HEK293 (cell line): Measurements from ENCODE around the gene OPCML.

ENCODE experiments used
- CTCF ChIA-PET: fragments of 350-600 bp; formaldehyde crosslinking; extraction: SDS; loops from one replicate; lab custom pipeline; 2021; ENCODE audit warnings: antibody characterized with exemption; lab: Yijun Ruan, JAX
- POLR2A ChIA-PET: fragments of 300-600 bp; formaldehyde crosslinking; extraction: SDS; loops from one replicate; lab custom pipeline; 2020; ENCODE audit warnings: antibody characterized with exemption, inconsistent platforms; lab: Yijun Ruan, JAX
- H3K27ac ChIP-seq: fragments of 200-500 bp; sonication (Bioruptor generic); 2 replicates; pipeline ENCODE4 v1.5.1; 2014; ENCODE audit warnings: low read depth, low read length, control low read depth, inconsistent platforms; ENCODE audit errors: extremely low read depth
- H3K36me3 ChIP-seq, 2 experiments: fragments of 200-500 bp in 1 of 2; sonication (Bioruptor generic) in 1 of 2; 1 replicate in 1 of 2; 2 replicates in 1 of 2; pipeline ENCODE4 v1.5.1; 2014 to 2017; ENCODE audit warnings: inconsistent platforms in 2 of 2, low read length in 2 of 2; ENCODE audit not compliant: control insufficient read depth in 2 of 2, insufficient read depth in 1 of 2
- H3K4me1 ChIP-seq: fragments of 200-500 bp; sonication (Bioruptor generic); 2 replicates; pipeline ENCODE4 v1.5.1; 2014; ENCODE audit warnings: mild to moderate bottlenecking, low read length, inconsistent platforms; ENCODE audit not compliant: control insufficient read depth, insufficient read depth
- H3K4me3 ChIP-seq: 2 replicates; pipeline ENCODE4 v1.5.1; 2011; ENCODE audit warnings: low read depth, mild to moderate bottlenecking, control low read depth, low read length, moderate library complexity
- H3K9me3 ChIP-seq: fragments of 200-500 bp; sonication (Bioruptor generic); 2 replicates; pipeline ENCODE4 v1.5.1; 2014; ENCODE audit warnings: low read depth, low read length, inconsistent platforms; ENCODE audit not compliant: control insufficient read depth, insufficient read depth
- REPIN1 ChIP-seq: fragments of 450-650 bp; formaldehyde crosslinking; IDR thresholded peaks from 2 replicates; pipeline ENCODE4 v1.5.1; 2017; ENCODE audit warnings: missing biosample characterization, missing genetic modification characterization, low read depth
- SCRT2 ChIP-seq: fragments of 450-650 bp; formaldehyde crosslinking; IDR thresholded peaks from 2 replicates; pipeline ENCODE4 v1.5.1; 2016; ENCODE audit warnings: missing biosample characterization, missing genetic modification characterization
- WT1 ChIP-seq: fragments of 450-650 bp; formaldehyde crosslinking; IDR thresholded peaks from 2 replicates; pipeline ENCODE4 v1.5.1; 2016; ENCODE audit warnings: missing biosample characterization, missing genetic modification characterization
- ZBTB17 ChIP-seq: fragments of 450-650 bp; formaldehyde crosslinking; IDR thresholded peaks from 2 replicates; pipeline ENCODE4 v1.5.1; 2016; ENCODE audit warnings: missing biosample characterization, missing genetic modification characterization
- ZBTB7A ChIP-seq: fragments of 450-650 bp; formaldehyde crosslinking; IDR thresholded peaks from 2 replicates; pipeline ENCODE4 v1.5.1; 2016; ENCODE audit warnings: low read depth, missing biosample characterization, missing genetic modification characterization
- ZFP3 ChIP-seq: fragments of 450-650 bp; formaldehyde crosslinking; IDR thresholded peaks from 2 replicates; pipeline ENCODE4 v1.5.1; 2016; ENCODE audit warnings: low read depth, missing biosample characterization, missing genetic modification characterization
- ZIC2 ChIP-seq: fragments of 450-650 bp; formaldehyde crosslinking; IDR thresholded peaks from 2 replicates; pipeline ENCODE4 v1.5.1; 2016; ENCODE audit warnings: missing biosample characterization, missing genetic modification characterization
- ZNF2 ChIP-seq: fragments of 450-650 bp; formaldehyde crosslinking; IDR thresholded peaks from 2 replicates; pipeline ENCODE4 v1.5.1; 2016; ENCODE audit warnings: missing biosample characterization, missing genetic modification characterization
- ZNF211 ChIP-seq: fragments of 450-650 bp; formaldehyde crosslinking; IDR thresholded peaks from 2 replicates; pipeline ENCODE4 v1.5.1; 2016; ENCODE audit warnings: low read depth, missing biosample characterization, missing genetic modification characterization
- ZNF221 ChIP-seq: fragments of 450-650 bp; formaldehyde crosslinking; IDR thresholded peaks from 2 replicates; pipeline ENCODE4 v1.5.1; 2017; ENCODE audit warnings: missing biosample characterization, missing genetic modification characterization, borderline replicate concordance
- ZNF239 ChIP-seq: fragments of 450-650 bp; formaldehyde crosslinking; IDR thresholded peaks from 2 replicates; pipeline ENCODE4 v1.5.1; 2016; ENCODE audit warnings: missing biosample characterization, missing genetic modification characterization
- ZNF24 ChIP-seq: fragments of 450-650 bp; formaldehyde crosslinking; IDR thresholded peaks from 2 replicates; pipeline ENCODE4 v1.5.1; 2016; ENCODE audit warnings: missing biosample characterization, missing genetic modification characterization
- ZNF302 ChIP-seq: fragments of 450-650 bp; formaldehyde crosslinking; IDR thresholded peaks from 2 replicates; pipeline ENCODE4 v1.5.1; 2016; ENCODE audit warnings: missing biosample characterization, missing genetic modification characterization, low read depth
- ZNF341 ChIP-seq: fragments of 450-650 bp; formaldehyde crosslinking; IDR thresholded peaks from 2 replicates; pipeline ENCODE4; 2016; ENCODE audit warnings: low read depth, missing biosample characterization, missing genetic modification characterization
- ZNF366 ChIP-seq: fragments of 450-650 bp; formaldehyde crosslinking; conservative IDR thresholded peaks from 2 replicates; pipeline ENCODE4 v1.5.1; 2016; ENCODE audit warnings: missing biosample characterization, missing genetic modification characterization
- ZNF398 ChIP-seq: fragments of 450-650 bp; formaldehyde crosslinking; IDR thresholded peaks from 2 replicates; pipeline ENCODE4 v1.5.1; 2017; ENCODE audit warnings: missing biosample characterization, missing genetic modification characterization
- ZNF514 ChIP-seq: fragments of 450-650 bp; formaldehyde crosslinking; IDR thresholded peaks from 2 replicates; pipeline ENCODE4 v1.5.1; 2016; ENCODE audit warnings: missing biosample characterization, missing genetic modification characterization
- ZNF521 ChIP-seq: fragments of 450-650 bp; formaldehyde crosslinking; IDR thresholded peaks from 2 replicates; pipeline ENCODE4 v1.5.1; 2017; ENCODE audit warnings: missing biosample characterization, mild to moderate bottlenecking, missing genetic modification characterization
- ZNF548 ChIP-seq: fragments of 450-650 bp; formaldehyde crosslinking; IDR thresholded peaks from 2 replicates; pipeline ENCODE4 v1.5.1; 2016; ENCODE audit warnings: missing biosample characterization, missing genetic modification characterization
- ZNF624 ChIP-seq: fragments of 450-650 bp; formaldehyde crosslinking; IDR thresholded peaks from 2 replicates; pipeline ENCODE4 v1.5.1; 2017; ENCODE audit warnings: missing biosample characterization, missing genetic modification characterization
- ZNF626 ChIP-seq: fragments of 450-650 bp; sonication (Bioruptor Pico); formaldehyde crosslinking; IDR thresholded peaks from 2 replicates; pipeline ENCODE4 v1.5.1; 2018; ENCODE audit warnings: missing biosample characterization, missing genetic modification characterization, inconsistent platforms
- ZNF785 ChIP-seq: fragments of 450-650 bp; formaldehyde crosslinking; IDR thresholded peaks from 2 replicates; pipeline ENCODE4 v1.5.1; 2016; ENCODE audit warnings: missing biosample characterization, missing genetic modification characterization
- ZNF791 ChIP-seq: fragments of 450-650 bp; formaldehyde crosslinking; IDR thresholded peaks from 2 replicates; pipeline ENCODE4 v1.5.1; 2016; ENCODE audit warnings: missing biosample characterization, missing genetic modification characterization
- ZNF792 ChIP-seq: fragments of 450-650 bp; formaldehyde crosslinking; IDR thresholded peaks from 2 replicates; pipeline ENCODE4 v1.5.1; 2016; ENCODE audit warnings: missing biosample characterization, missing genetic modification characterization
- ZSCAN18 ChIP-seq: fragments of 450-650 bp; formaldehyde crosslinking; IDR thresholded peaks from 2 replicates; pipeline ENCODE4 v1.5.1; 2016; ENCODE audit warnings: missing biosample characterization, missing genetic modification characterization
- TF ChIP-seq, protein P1 (sequence below): fragments of 450-650 bp; formaldehyde crosslinking; IDR thresholded peaks from 2 replicates; pipeline ENCODE4 v1.5.1; 2016; ENCODE audit warnings: missing biosample characterization, missing genetic modification characterization
- TF ChIP-seq, protein P2 (sequence below): IDR thresholded peaks from 2 replicates; pipeline ENCODE4 v1.6.1; 2011; ENCODE audit warnings: mild to moderate bottlenecking, low read depth, low read length, borderline replicate concordance

Gene OPCML

DNA sequence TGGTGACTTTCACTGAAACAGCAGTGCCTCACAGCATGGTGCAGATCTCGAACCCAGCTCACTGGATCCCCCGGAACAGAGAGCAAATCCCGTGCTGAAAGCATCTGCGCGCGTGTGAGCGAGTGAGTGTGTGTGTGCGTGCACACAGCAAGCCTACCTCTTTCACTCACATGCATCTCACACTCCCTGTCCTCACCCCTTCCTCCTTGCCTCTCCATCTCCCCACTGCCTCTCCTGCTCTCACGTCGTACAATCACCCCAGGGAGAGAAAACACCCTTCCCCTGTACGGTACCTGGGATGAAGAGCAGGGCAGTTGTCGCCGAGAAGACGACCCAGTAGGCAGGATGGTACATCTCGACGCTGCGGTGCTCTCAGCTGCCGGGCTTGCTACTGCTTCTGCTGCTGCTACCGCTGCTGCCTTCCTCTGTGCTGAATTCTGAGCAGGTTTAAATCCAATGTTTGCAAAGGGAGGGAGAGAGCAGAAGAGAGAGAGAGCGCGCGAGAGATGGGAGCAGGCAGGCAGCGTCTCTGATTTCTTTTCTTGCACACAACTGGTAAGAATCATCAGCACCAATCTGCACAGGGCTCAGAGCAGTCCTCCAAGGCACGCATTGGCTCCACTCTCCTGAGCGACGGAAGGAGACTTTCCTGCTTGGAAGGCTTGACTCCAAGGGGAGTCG lies at the start of gene OPCML:
Gene OPCML, minus strand, starts transcription at position 531 of the 681 bp plus-strand sequence.
- Histone ChIP-seq H3K4me1 (no peaks in the 10 kb centered on the region), H3K36me3 (no peaks in the 10 kb centered on the region), H3K9me3 (no peaks in the 10 kb centered on the region), H3K27ac (no peak within 1 kb of the TSS), H3K4me3 (no peak within 1 kb of the TSS)
- CTCF ChIA-PET = interaction anchor here (0.6 kb wide), 1 partner anchor 566 kb away, joined by 4 read pairs; no protein-coding TSS in a partner anchor
- TF ChIP-seq, protein P1, sequence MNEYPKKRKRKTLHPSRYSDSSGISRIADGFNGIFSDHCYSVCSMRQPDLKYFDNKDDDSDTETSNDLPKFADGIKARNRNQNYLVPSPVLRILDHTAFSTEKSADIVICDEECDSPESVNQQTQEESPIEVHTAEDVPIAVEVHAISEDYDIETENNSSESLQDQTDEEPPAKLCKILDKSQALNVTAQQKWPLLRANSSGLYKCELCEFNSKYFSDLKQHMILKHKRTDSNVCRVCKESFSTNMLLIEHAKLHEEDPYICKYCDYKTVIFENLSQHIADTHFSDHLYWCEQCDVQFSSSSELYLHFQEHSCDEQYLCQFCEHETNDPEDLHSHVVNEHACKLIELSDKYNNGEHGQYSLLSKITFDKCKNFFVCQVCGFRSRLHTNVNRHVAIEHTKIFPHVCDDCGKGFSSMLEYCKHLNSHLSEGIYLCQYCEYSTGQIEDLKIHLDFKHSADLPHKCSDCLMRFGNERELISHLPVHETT (tag by site-specific recombination) = no peak
- TF ChIP-seq ZNF398 = no peak
- TF ChIP-seq, protein P2, sequence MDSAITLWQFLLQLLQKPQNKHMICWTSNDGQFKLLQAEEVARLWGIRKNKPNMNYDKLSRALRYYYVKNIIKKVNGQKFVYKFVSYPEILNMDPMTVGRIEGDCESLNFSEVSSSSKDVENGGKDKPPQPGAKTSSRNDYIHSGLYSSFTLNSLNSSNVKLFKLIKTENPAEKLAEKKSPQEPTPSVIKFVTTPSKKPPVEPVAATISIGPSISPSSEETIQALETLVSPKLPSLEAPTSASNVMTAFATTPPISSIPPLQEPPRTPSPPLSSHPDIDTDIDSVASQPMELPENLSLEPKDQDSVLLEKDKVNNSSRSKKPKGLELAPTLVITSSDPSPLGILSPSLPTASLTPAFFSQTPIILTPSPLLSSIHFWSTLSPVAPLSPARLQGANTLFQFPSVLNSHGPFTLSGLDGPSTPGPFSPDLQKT = no peak
- no peak for TF ChIP-seq ZIC2 (tag by site-specific recombination)
- no peak for TF ChIP-seq ZNF514 (tag by site-specific recombination)
- no peak for TF ChIP-seq ZNF239
- no peak for TF ChIP-seq ZFP3 (tag by site-specific recombination)
- TF ChIP-seq ZNF624 (tag by site-specific recombination) = no peak
- TF ChIP-seq ZNF211 (tag by site-specific recombination) = no peak
- no peak for TF ChIP-seq ZBTB7A (tag by site-specific recombination)
- no peak for TF ChIP-seq ZNF548 (tag by site-specific recombination)
- TF ChIP-seq ZNF785 = no peak
- no peak for TF ChIP-seq WT1 (tag by site-specific recombination)
- TF ChIP-seq ZNF366 (tag by site-specific recombination) = no peak
- POLR2A ChIA-PET = no interaction called here

GRCh38 chr11:133581091-133581490 lies 48.8 kb upstream of the OPCML start:
- Histone ChIP-seq H3K36me3 (no peaks in the 10 kb centered on the region), H3K4me3 (no peak overlapping the region), H3K9me3 (no peaks in the 10 kb centered on the region), H3K4me1 (no peaks in the 10 kb centered on the region), H3K27ac (no peak overlapping the region)
- CTCF ChIA-PET = no interaction called here
- POLR2A ChIA-PET = no interaction called here
- no peak for TF ChIP-seq ZNF24
- TF ChIP-seq ZNF302 = no peak
- no peak for TF ChIP-seq SCRT2
- TF ChIP-seq ZNF341 (tag by site-specific recombination) = no peak
- no peak for TF ChIP-seq ZNF792
- no peak for TF ChIP-seq ZNF626
- TF ChIP-seq ZBTB17 = no peak
- TF ChIP-seq ZNF221 (tag by site-specific recombination) = no peak
- TF ChIP-seq ZSCAN18 (tag by site-specific recombination) = no peak
- no peak for TF ChIP-seq ZNF2 (tag by site-specific recombination)
- no peak for TF ChIP-seq REPIN1 (tag by site-specific recombination)
- TF ChIP-seq ZNF521 (tag by site-specific recombination) = no peak
- no peak for TF ChIP-seq ZNF791
